Fibroblast of lung (primary cell): Measurements from ENCODE around the gene SFRP5. TPM values are rescaled to one million over a fixed set of nuclear protein-coding genes. Genes with fewer than 3 reads are reported as not detected.

Experiments used
- DNase-seq, 2 donors: peaks; one replicate each; pipeline versions ENCODE4 v3.0.0 to v3.0.0-alpha.2; 2010; ENCODE audit warnings: low read depth in 2 of 2
- H2AFZ ChIP-seq: 2 replicates; pipeline ENCODE4 v1.5.1; 2012; ENCODE audit warnings: low read length, control low read depth, inconsistent platforms
- H3K27ac ChIP-seq: 2 replicates; pipeline ENCODE4 v1.5.1; 2011; ENCODE audit warnings: low read length, control low read depth; ENCODE audit not compliant: insufficient read depth
- H3K27me3 ChIP-seq: 2 replicates; pipeline ENCODE4 v1.5.1; 2011; ENCODE audit warnings: mild to moderate bottlenecking, low read length; ENCODE audit not compliant: control insufficient read depth, insufficient read depth
- H3K36me3 ChIP-seq: 2 replicates; pipeline ENCODE4 v1.5.1; 2011; ENCODE audit warnings: low read length; ENCODE audit not compliant: control insufficient read depth, insufficient read depth
- H3K4me1 ChIP-seq: 2 replicates; pipeline ENCODE4 v1.5.1; 2011; ENCODE audit warnings: low read length; ENCODE audit not compliant: control insufficient read depth, insufficient read depth; ENCODE audit errors: extremely low read depth
- H3K4me2 ChIP-seq: 2 replicates; pipeline ENCODE4 v1.5.1; 2011; ENCODE audit warnings: low read length, control low read depth; ENCODE audit not compliant: insufficient read depth; ENCODE audit errors: extremely low read depth
- H3K4me3 ChIP-seq, 4 experiments: fragments of 200-600 bp in 1 of 4; sonication (generic) in 1 of 4; replicated peaks in 1 of 4; 2 replicates each; pipeline ENCODE4 v1.5.1; 2011 to 2016; ENCODE audit warnings: low read length in 4 of 4, low read depth in 3 of 4, mild to moderate bottlenecking in 3 of 4, control low read depth in 2 of 4, inconsistent platforms in 1 of 4, mixed read lengths in 1 of 4; ENCODE audit not compliant: insufficient read depth in 1 of 4; ENCODE audit errors: control extremely low read depth in 1 of 4
- H3K79me2 ChIP-seq: 2 replicates; pipeline ENCODE4 v1.5.1; 2012; ENCODE audit warnings: mild to moderate bottlenecking, low read length, inconsistent platforms; ENCODE audit not compliant: control insufficient read depth, insufficient read depth
- H3K9ac ChIP-seq: 2 replicates; pipeline ENCODE4 v1.5.1; 2011; ENCODE audit warnings: mild to moderate bottlenecking, low read length, control low read depth; ENCODE audit not compliant: insufficient read depth
- H3K9me3 ChIP-seq: 2 replicates; pipeline ENCODE4 v1.5.1; 2012; ENCODE audit warnings: low read depth, low read length; ENCODE audit not compliant: control insufficient read depth, insufficient read depth
- H4K20me1 ChIP-seq: 2 replicates; pipeline ENCODE4 v1.5.1; 2011; ENCODE audit warnings: low read length; ENCODE audit not compliant: control insufficient read depth, insufficient read depth; ENCODE audit errors: extremely low read depth
- CTCF ChIP-seq, 2 donors: IDR thresholded peaks in 1 of 2; conservative IDR thresholded peaks in 1 of 2; 1 replicate in 1 of 2; 2 replicates in 1 of 2; pipeline ENCODE4 v1.5.1; 2011 to 2012; ENCODE audit warnings: low read length in 2 of 2, control low read depth in 1 of 2, inconsistent platforms in 1 of 2, low read depth in 1 of 2, mild to moderate bottlenecking in 1 of 2
- EZH2 ChIP-seq: IDR thresholded peaks from 2 replicates; pipeline ENCODE4 v1.5.1; 2012; ENCODE audit warnings: low read length, control low read depth, mild to moderate bottlenecking; ENCODE audit errors: missing control alignments
- polyA plus RNA-seq, 2 donors: library from polyadenylated mRNA; depleted of rRNA in 1 of 2; stranded (reverse) in 1 of 2; unstranded in 1 of 2; fragments of >200 nt; gene quantifications; 2 replicates each; pipeline ENCODE4 v1.2.1, GENCODE V29; 2011 to 2012; ENCODE audit warnings: missing spikeins in 1 of 2
- total RNA-seq: library from RNA; depleted of rRNA; stranded (reverse); fragments of >200 nt; gene quantifications from 2 replicates; pipeline ENCODE4 v1.2.1, GENCODE V29; 2014

Gene SFRP5
- total and polyA plus RNA-seq, 2 donors (not counting 1 experiment from before 2014, with no cell fraction given) = not detected

- no peak for TF ChIP-seq CTCF (conservative IDR thresholded peaks at IDR 0.05 in 1 of 2, IDR thresholded peaks at IDR 0.05 in 1 of 2; ENCODE audit: low read depth in 1 of 2, low read length in 2 of 2)
- TF ChIP-seq EZH2 = no peak
- no peaks in the 10 kb centered on the region for H3K9me3 ChIP-seq
- no peak overlapping the region for H3K4me2 ChIP-seq
- peaks cover 4% of the 10 kb centered on the region for H3K4me1 ChIP-seq
- peaks cover 16% of the 10 kb centered on the region for H3K79me2 ChIP-seq
- H3K36me3 ChIP-seq = no peaks in the 10 kb centered on the region
- H3K9ac ChIP-seq = no peak overlapping the region
- H2AFZ ChIP-seq = no peak overlapping the region
- H3K4me3 ChIP-seq = no peak overlapping the region
- H3K27me3 ChIP-seq = no peaks in the 10 kb centered on the region
- no peak overlapping the region for H3K27ac ChIP-seq
- DNase-seq = no peak
- H4K20me1 ChIP-seq = no peaks in the 10 kb centered on the region
Measured at GRCh38 chr10:97734021-97734420, 37.8 kb downstream of the SFRP5 start.

GRCh38 chr10:97733256-97733655, 38.5 kb downstream of the SFRP5 start:
- Histone ChIP-seq H3K27ac (no peak overlapping the region), H3K79me2 (peaks cover 10% of the 10 kb centered on the region), H3K36me3 (no peaks in the 10 kb centered on the region), H4K20me1 (no peaks in the 10 kb centered on the region), H3K4me3 (no peak overlapping the region), H3K9ac (no peak overlapping the region), H3K4me1 (peaks cover 4% of the 10 kb centered on the region), H3K4me2 (no peak overlapping the region), H3K27me3 (no peaks in the 10 kb centered on the region), H3K9me3 (no peaks in the 10 kb centered on the region), H2AFZ (no peak overlapping the region)
- no peak for TF ChIP-seq CTCF (conservative IDR thresholded peaks at IDR 0.05 in 1 of 2, IDR thresholded peaks at IDR 0.05 in 1 of 2; ENCODE audit: low read depth in 1 of 2, low read length in 2 of 2)
- TF ChIP-seq EZH2 = no peak
- no peak for DNase-seq

- Histone ChIP-seq H3K79me2 (no peaks in the 10 kb centered on the region), H2AFZ (no peak overlapping the region), H3K36me3 (no peaks in the 10 kb centered on the region), H3K4me1 (peaks cover 2% of the 10 kb centered on the region), H3K4me2 (no peak overlapping the region), H3K27ac (no peak overlapping the region), H3K9me3 (no peaks in the 10 kb centered on the region), H3K9ac (no peak overlapping the region), H3K4me3 (no peak overlapping the region), H4K20me1 (no peaks in the 10 kb centered on the region), H3K27me3 (no peaks in the 10 kb centered on the region)
- TF ChIP-seq CTCF (conservative IDR thresholded peaks at IDR 0.05 in 1 of 2, IDR thresholded peaks at IDR 0.05 in 1 of 2; ENCODE audit: low read depth in 1 of 2, low read length in 2 of 2) (no peak), EZH2 (no peak)
- no peak for DNase-seq
Measured at GRCh38 chr10:97732052-97732359, 39.8 kb downstream of the SFRP5 start.
